SK-N-DZ (cell line): Measurements from ENCODE around the gene DYRK1A.

Experiments used
- DNase-seq: peaks from one replicate; pipeline ENCODE4 v3.0.0-alpha.2; 2015; ENCODE audit warnings: low spot score

Gene DYRK1A

GRCh38 chr21:37550157-37550556 lies 183.6 kb downstream of the DYRK1A start:
- DNase-seq, result no peak

GRCh38 chr21:37550618-37551330 lies 184.2 kb downstream of the DYRK1A start:
- no peak for DNase-seq

- peak; percentile 15 for DNase-seq
These were observed 184.9 kb downstream of the DYRK1A start for GRCh38 chr21:37551331-37551992.

GRCh38 chr21:37551993-37552355 lies 185.4 kb downstream of the DYRK1A start:
- no peak for DNase-seq

- DNase-seq, result no peak
These were observed 186.0 kb downstream of the DYRK1A start for GRCh38 chr21:37552496-37553029.

GRCh38 chr21:37553078-37553481 lies 186.5 kb downstream of the DYRK1A start:
- no peak for DNase-seq

- no peak for DNase-seq
These were observed 188.2 kb downstream of the DYRK1A start for GRCh38 chr21:37554661-37555379.

- DNase-seq, result no peak
These were observed 189.2 kb downstream of the DYRK1A start for GRCh38 chr21:37555672-37556261.

GRCh38 chr21:37557261-37557950 lies 190.8 kb downstream of the DYRK1A start:
- DNase-seq, result no peak

GRCh38 chr21:37558676-37559211 lies 192.2 kb downstream of the DYRK1A start:
- no peak for DNase-seq

GRCh38 chr21:37560385-37560784 lies 193.8 kb downstream of the DYRK1A start:
- no peak for DNase-seq

GRCh38 chr21:37561506-37561905 lies 194.9 kb downstream of the DYRK1A start:
- DNase-seq, result no peak

- DNase-seq, result no peak
These were observed 195.7 kb downstream of the DYRK1A start for GRCh38 chr21:37561941-37562919.

GRCh38 chr21:37562920-37563640 lies 196.5 kb downstream of the DYRK1A start:
- peak; percentile 9 for DNase-seq

GRCh38 chr21:37563641-37564340 lies 197.2 kb downstream of the DYRK1A start:
- DNase-seq, result peak; percentile 81

- no peak for DNase-seq
These were observed 197.9 kb downstream of the DYRK1A start for GRCh38 chr21:37564341-37564923.

GRCh38 chr21:37564924-37565529 lies 198.5 kb downstream of the DYRK1A start:
- no peak for DNase-seq
